Activated CD4-positive, alpha-beta T cell treated with anti-CD3 and anti-CD28 coated beads, Interleukin-2, amount 10 ng/mL, durations not matched to agents 7 days and 5 days (primary cell): ENCODE measurements around the gene MCU. TPM values are rescaled to one million over a fixed set of nuclear protein-coding genes. Genes with fewer than 3 reads are reported as not detected.

Experiments
- microRNA-seq: library from miRNA; unstranded; fragments of <30 nt; microRNA quantifications from one replicate; pipeline ENCODE4 v1.2.0, GENCODE V29; 2021; ENCODE audit warnings: borderline microRNAs expressed, borderline replicate concordance
- total RNA-seq, 2 experiments: library from RNA; stranded (reverse); gene quantifications; one replicate each; pipeline ENCODE4 v1.2.3, GENCODE V29; 2021

Gene MCU
- total RNA-seq, 2 experiments from 2014 or later = 11.7 to 13.4 TPM

Small RNA genes within 50 kb of the gene (microRNA-seq; reads per million reads assigned to microRNA genes)
- gene MIR4676 = not detected

Other genes starting within 250 kb of the MCU start
- 10 to 100 TPM; 27.3 to 28.7 TPM for gene MICU1, start 66.1 kb upstream of the MCU start, total RNA-seq
- gene OIT3, start 201.6 kb downstream of the MCU start, total RNA-seq = not detected